GM19397 (cell line): ENCODE data around the gene ZKSCAN5.

ENCODE experiments used
- ATAC-seq: cut with Tn5 transposase; IDR thresholded peaks from one replicate; pipeline ENCODE4 v1.9.1; 2021; ENCODE audit warnings: mild to moderate bottlenecking, moderate library complexity; ENCODE audit not compliant: unreplicated experiment

The ZKSCAN5 gene

GRCh38 chr7:99504603-99505323, at the start of gene ZKSCAN5:
ZKSCAN5 (plus strand) TSS chr7:99504662; CDS start chr7:99506045, 1,383 bp downstream.
- ATAC-seq, result peak; percentile 81

GRCh38 chr7:99455874-99456273, 48.6 kb upstream of the ZKSCAN5 start:
- ATAC-seq, result no peak

- no peak for ATAC-seq
These were observed 48.2 kb upstream of the ZKSCAN5 start for GRCh38 chr7:99456288-99456687.

- ATAC-seq, result no peak
These were observed 47.3 kb upstream of the ZKSCAN5 start for GRCh38 chr7:99457050-99457649.

GRCh38 chr7:99457650-99458493, 46.6 kb upstream of the ZKSCAN5 start:
- no peak for ATAC-seq

- no peak for ATAC-seq
These were observed 45.4 kb upstream of the ZKSCAN5 start for GRCh38 chr7:99459087-99459486.

GRCh38 chr7:99460651-99461050, 43.8 kb upstream of the ZKSCAN5 start:
- no peak for ATAC-seq

- ATAC-seq, result no peak
These were observed 43.2 kb upstream of the ZKSCAN5 start for GRCh38 chr7:99461221-99461620.

GRCh38 chr7:99465421-99465768, 39.1 kb upstream of the ZKSCAN5 start:
- ATAC-seq, result peak; percentile 15

- ATAC-seq, result no peak
These were observed 36.0 kb upstream of the ZKSCAN5 start for GRCh38 chr7:99468336-99468918.

- no peak for ATAC-seq
These were observed 34.9 kb upstream of the ZKSCAN5 start for GRCh38 chr7:99469381-99470065.

GRCh38 chr7:99472561-99473314, 31.7 kb upstream of the ZKSCAN5 start, which contains the start of gene ZNF789:
ZNF789 (plus strand) TSS chr7:99472890; CDS start chr7:99476457, 3,567 bp downstream.
- ATAC-seq, result peak; percentile 93

GRCh38 chr7:99473315-99473596, 31.2 kb upstream of the ZKSCAN5 start:
- ATAC-seq, result no peak

- ATAC-seq, result no peak
These were observed 28.4 kb upstream of the ZKSCAN5 start for GRCh38 chr7:99476107-99476506.

- ATAC-seq, result no peak
These were observed 25.7 kb upstream of the ZKSCAN5 start for GRCh38 chr7:99478464-99479440.

GRCh38 chr7:99485094-99485493, 19.4 kb upstream of the ZKSCAN5 start:
- no peak for ATAC-seq

- ATAC-seq, result no peak
These were observed 15.2 kb upstream of the ZKSCAN5 start for GRCh38 chr7:99489235-99489634.

GRCh38 chr7:99490878-99491277, 13.6 kb upstream of the ZKSCAN5 start:
- no peak for ATAC-seq

GRCh38 chr7:99493823-99494222, 10.6 kb upstream of the ZKSCAN5 start:
- ATAC-seq, result no peak
